HepG2 (cell line): ENCODE data around the gene VEZT. TPM values are rescaled to one million over a fixed set of nuclear protein-coding genes. Genes with fewer than 3 reads are reported as not detected.

Experiments
- ATAC-seq: fragments of 200-7000 bp; cut with Tn5 transposase; 3 replicates; pipeline ENCODE4 v1.9.1; 2020; ENCODE audit warnings: mild to moderate bottlenecking, moderate library complexity
- BruUV-seq: library from RNA; stranded (reverse); fragments of 400-500 nt; replicated peaks from 2 replicates; lab custom pipeline; 2021; lab: Mats Ljungman, UMichigan
- CTCF ChIA-PET: fragments of 300-600 bp; formaldehyde crosslinking; extraction: SDS; loops from one replicate; lab custom pipeline; 2021; ENCODE audit warnings: low total read pairs, inconsistent platforms, low intra/inter-chr PET ratio; lab: Yijun Ruan, JAX
- POLR2A ChIA-PET: fragments of 350-600 bp; sonication (Branson Sonifier 250); formaldehyde crosslinking; loops from one replicate; lab custom pipeline; 2020; ENCODE audit warnings: antibody characterized with exemption, inconsistent platforms; lab: Yijun Ruan, JAX
- DNase-seq: peaks from one replicate; pipeline ENCODE4 v3.0.0-alpha.2; 2015; ENCODE audit warnings: low spot score
- FAIRE-seq: peaks from 3 replicates; lab custom pipeline; 2011; peaks lifted over from hg19 to GRCh38; lab: Jason Lieb, UNC
- H2AFZ ChIP-seq: one replicate; pipeline ENCODE4 v1.6.1; 2011; ENCODE audit warnings: low read length, inconsistent platforms
- H3K27ac ChIP-seq: fragments of 300-600 bp; 3 replicates; pipeline ENCODE4 v1.8.0; 2011; ENCODE audit warnings: mixed run types, mild to moderate bottlenecking, mixed read lengths, low read length, inconsistent platforms; ENCODE audit not compliant: insufficient read depth; ENCODE audit errors: extremely low read length
- H3K27me3 ChIP-seq, 2 experiments: fragments of 200-600 bp in 1 of 2; 2 replicates in 1 of 2; 3 replicates in 1 of 2; pipeline versions ENCODE4 v1.6.0 to v1.8.0; 2011; ENCODE audit warnings: low read length in 2 of 2, mild to moderate bottlenecking in 2 of 2, moderate library complexity in 2 of 2, inconsistent platforms in 1 of 2; ENCODE audit not compliant: insufficient read depth in 2 of 2, control insufficient read depth in 1 of 2
- H3K36me3 ChIP-seq, 2 experiments: fragments of 200-600 bp in 1 of 2; replicated peaks in 1 of 2; 2 replicates in 1 of 2; 3 replicates in 1 of 2; pipeline versions ENCODE4 v1.5.1 to v1.8.0; 2011; ENCODE audit warnings: low read length in 2 of 2, inconsistent platforms in 1 of 2; ENCODE audit not compliant: insufficient read depth in 2 of 2, control insufficient read depth in 1 of 2
- H3K4me1 ChIP-seq: 2 replicates; pipeline ENCODE4 v1.5.1; 2012; ENCODE audit warnings: low read length, inconsistent platforms; ENCODE audit not compliant: insufficient read depth
- H3K4me2 ChIP-seq: 2 replicates; pipeline ENCODE4 v1.6.0; 2011; ENCODE audit warnings: low read depth, low read length, inconsistent platforms
- H3K4me3 ChIP-seq, 3 experiments: fragments of 200-600 bp in 1 of 3; sonication (generic), shearing (Covaris generic) in 1 of 3; replicated peaks in 1 of 3; 2 replicates each; pipeline ENCODE4 v1.5.1; 2011 to 2016; ENCODE audit warnings: low read length in 3 of 3, inconsistent platforms in 2 of 3, low read depth in 2 of 3, mild to moderate bottlenecking in 2 of 3, control low read depth in 1 of 3, mixed read lengths in 1 of 3; ENCODE audit not compliant: insufficient read depth in 1 of 3
- H3K79me2 ChIP-seq: one replicate; pipeline ENCODE4 v1.6.1; 2011; ENCODE audit warnings: low read length, inconsistent platforms; ENCODE audit not compliant: insufficient read depth
- H3K9ac ChIP-seq: 2 replicates; pipeline ENCODE4 v1.6.0; 2011; ENCODE audit warnings: mild to moderate bottlenecking, low read depth, low read length, inconsistent platforms; ENCODE audit not compliant: insufficient read depth
- H3K9me3 ChIP-seq: 2 replicates; pipeline ENCODE4 v1.5.1; 2012; ENCODE audit warnings: mild to moderate bottlenecking, low read length
- H4K20me1 ChIP-seq: 2 replicates; pipeline ENCODE4 v1.6.0; 2011; ENCODE audit warnings: inconsistent platforms, mild to moderate bottlenecking, low read length, moderate library complexity; ENCODE audit not compliant: insufficient read depth
- ETV5 ChIP-seq: IDR thresholded peaks from 2 replicates; pipeline ENCODE4 v1.6.1; 2018; ENCODE audit warnings: missing biosample characterization, missing genetic modification reagents, inconsistent platforms, borderline replicate concordance
- FOXA3 ChIP-seq: IDR thresholded peaks from 2 replicates; pipeline ENCODE4 v1.6.1; 2016; ENCODE audit warnings: missing genetic modification reagents, missing compliant biosample characterization
- FOXP1 ChIP-seq, 2 experiments: fragments of 450-650 bp in 1 of 2; IDR thresholded peaks; 2 replicates each; pipeline ENCODE4 v1.6.1; 2017 to 2018; ENCODE audit warnings: antibody characterized with exemption in 1 of 2
- HDAC1 ChIP-seq: sonication (generic); formaldehyde crosslinking; IDR thresholded peaks from 2 replicates; pipeline ENCODE4 v1.5.1; 2020; ENCODE audit warnings: mild to moderate bottlenecking, missing genetic modification reagents
- HMG20A ChIP-seq: IDR thresholded peaks from 2 replicates; pipeline ENCODE4 v1.6.1; 2016; ENCODE audit warnings: borderline replicate concordance
- HNRNPH1 ChIP-seq: fragments of 200-400 bp; formaldehyde crosslinking; optimal IDR thresholded peaks from 2 replicates; pipeline ENCODE3; 2017; ENCODE audit warnings: mild to moderate bottlenecking, low read depth, low read length
- MIER3 ChIP-seq: IDR thresholded peaks from 2 replicates; pipeline ENCODE4 v1.6.1; 2016; ENCODE audit warnings: missing compliant biosample characterization, borderline replicate concordance
- TGIF2 ChIP-seq: IDR thresholded peaks from 2 replicates; pipeline ENCODE4 v1.6.1; 2016; ENCODE audit warnings: control low read depth, missing compliant biosample characterization
- ZEB1 ChIP-seq: IDR thresholded peaks from 2 replicates; pipeline ENCODE4 v1.6.1; 2012; ENCODE audit warnings: mild to moderate bottlenecking, low read depth, inconsistent platforms; ENCODE audit not compliant: insufficient replicate concordance
- ZNF207 ChIP-seq: fragments of 450-650 bp; IDR thresholded peaks from 2 replicates; pipeline ENCODE4 v1.6.1; 2016; ENCODE audit warnings: antibody characterized with exemption, borderline replicate concordance
- ZNF335 ChIP-seq: sonication (generic); formaldehyde crosslinking; IDR thresholded peaks from 2 replicates; pipeline ENCODE4 v1.4.0; 2020; ENCODE audit warnings: missing genetic modification reagents
- ZNF441 ChIP-seq: sonication (generic); formaldehyde crosslinking; IDR thresholded peaks from 2 replicates; pipeline ENCODE4 v1.7.0; 2021; ENCODE audit warnings: missing genetic modification reagents, borderline replicate concordance
- WGBS: methylation state at CpG from one replicate; pipeline ENCODE4 v1.1.6; 2017; ENCODE audit warnings: low lambda C conversion rate; 5-methylcytosine and 5-hydroxymethylcytosine counted together
- in situ Hi-C: cut with HindIII; loops from 2 replicates; pipeline ENCODE4 v1.10.0; 2017; ENCODE audit warnings: low pct_unique_long_range_greater_than_20kb; ENCODE audit not compliant: extremely low pct_ligation_motif_present
- intact Hi-C: fragments of 100-400 bp; cut with micrococcal nuclease; formaldehyde crosslinking; loops from one replicate; pipeline ENCODE4 v1.10.0; 2022; ENCODE audit not compliant: unreplicated experiment
- polyA plus RNA-seq, 8 experiments: library from polyadenylated mRNA; depleted of rRNA in 3 of 8; stranded (reverse) in 7 of 8; unstranded in 1 of 8; fragments of >200 nt; fragmentation: Illumina TruSeq in 4 of 8; extraction: Trizol in 4 of 8; gene quantifications; 2 replicates each; pipeline versions ENCODE4 v1.2.1 to v1.2.3, GENCODE V29; 2011 to 2016; ENCODE audit warnings: low read depth in 4 of 8, missing spikeins in 1 of 8, mixed read lengths in 1 of 8; ENCODE audit not compliant: insufficient read depth in 1 of 8
- total RNA-seq, 5 experiments: library from RNA; depleted of rRNA; stranded (reverse); fragments of >200 nt; fragmentation: Illumina TruSeq; extraction: Trizol; gene quantifications; 2 replicates each; pipeline ENCODE4 v1.2.3, GENCODE V29; 2016; ENCODE audit warnings: low read depth in 1 of 5
- TF ChIP-seq, protein P1 (sequence below): sonication (generic); formaldehyde crosslinking; IDR thresholded peaks from 2 replicates; pipeline ENCODE4 v1.4.0; 2020; ENCODE audit warnings: mild to moderate bottlenecking, missing genetic modification reagents
- TF ChIP-seq, protein P2 (sequence below): sonication (generic); formaldehyde crosslinking; IDR thresholded peaks from 2 replicates; pipeline ENCODE4 v1.5.0; 2020; ENCODE audit warnings: missing genetic modification reagents
- TF ChIP-seq, protein P3 (sequence below): sonication (generic); formaldehyde crosslinking; IDR thresholded peaks from 2 replicates; pipeline ENCODE4 v1.4.0; 2020; ENCODE audit warnings: missing genetic modification reagents

Gene VEZT
- total and polyA plus RNA-seq, 2 of the 13 experiments (the other 11 are each of a cell fraction or from before 2014, with no cell fraction given), result 35.5 to 51.6 TPM

DNA sequence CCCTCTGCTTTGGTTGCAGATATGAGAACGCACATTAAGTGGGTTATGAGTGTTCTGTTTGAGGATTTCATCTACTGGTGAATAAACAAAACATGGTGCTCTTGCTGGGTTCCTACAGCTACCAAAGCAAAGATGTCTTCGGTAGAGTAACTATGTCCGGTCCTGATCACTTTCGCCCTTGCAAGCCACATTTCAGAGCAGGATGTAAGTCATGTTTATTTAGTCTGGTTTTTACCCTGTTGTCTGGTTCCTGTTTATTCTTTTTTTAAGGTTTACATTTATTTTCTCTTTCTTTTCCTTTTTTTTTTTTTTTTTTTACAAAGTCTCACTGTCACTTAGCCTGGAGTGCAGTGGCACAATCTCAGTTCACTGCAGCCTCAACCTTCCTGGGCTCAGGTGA, 99.2 kb downstream of the VEZT start:
- CTCF ChIA-PET, result no interaction called here
- 45% methylated on average over 4 of the region's 4 CpGs for WGBS

DNA sequence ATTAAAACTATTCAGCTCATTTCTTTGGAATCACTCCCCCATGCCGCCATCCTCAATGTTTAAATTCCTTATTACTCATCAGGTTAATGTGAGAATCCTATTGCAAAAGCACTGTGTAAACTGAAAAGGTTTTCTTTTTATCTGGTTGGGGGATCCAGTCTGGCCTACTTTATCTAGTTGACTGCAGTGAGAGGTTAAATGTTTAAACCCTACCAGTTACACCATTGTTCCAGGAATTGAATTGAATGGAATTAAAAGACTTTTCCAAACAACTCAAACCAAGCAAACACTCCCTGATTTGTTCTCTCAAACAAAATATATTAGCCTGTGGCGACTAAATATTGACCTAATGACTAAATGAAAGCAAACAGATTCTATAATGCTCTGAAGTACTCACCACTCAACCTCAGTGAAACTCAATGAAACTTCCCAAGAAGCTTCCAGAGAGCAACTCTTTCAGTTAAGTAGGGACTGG, 100.5 kb downstream of the VEZT start:
- DNase-seq (peak; percentile 98), FAIRE-seq (peak; percentile 92), ATAC-seq (peak; percentile 95)
- no peaks in the 10 kb centered on the region for H3K36me3 ChIP-seq
- ChIA-PET POLR2A (interaction anchor here (0.6 to 1.4 kb wide), 4 partner anchors 19 to 1758 kb away, joined by 3 to 6 read pairs (median 4); partner anchors contain the start of genes FGD6, NR2C1 and VEZT), CTCF (no interaction called here)
- no TSS peak for BruUV-seq
- peak overlapping the region; percentile 21 for H3K27ac ChIP-seq
- H3K4me3 ChIP-seq, result no peak overlapping the region
- WGBS, result 0% methylated on average over 2 of the region's 2 CpGs
- peaks cover 48% of the 10 kb centered on the region for H3K4me1 ChIP-seq
- H3K9ac ChIP-seq, result no peak overlapping the region
- H3K27me3 ChIP-seq, result peaks cover 0 to 31% of the 10 kb centered on the region in 2 experiments; a peak in 2 of 5 replicates
- H2AFZ ChIP-seq, result no peak overlapping the region
- in situ Hi-C loops, result no loop called here
- H3K4me2 ChIP-seq, result peak overlapping the region; percentile 41; the same call in 1 of the 2 replicates
- H3K79me2 ChIP-seq, result no peaks in the 10 kb centered on the region
- H3K9me3 ChIP-seq, result no peaks in the 10 kb centered on the region
- no peaks in the 10 kb centered on the region for H4K20me1 ChIP-seq
- intact Hi-C loops, result loop anchor here (1.0 to 2.0 kb wide), 2 partner anchors 19 to 101 kb away; partner anchors contain the start of genes FGD6 and VEZT
- no peak for TF ChIP-seq TGIF2
- TF ChIP-seq MIER3 (CRISPR knock-in tag), result peak; percentile 67; the same call in 1 of the 2 replicates
- TF ChIP-seq, protein P1, sequence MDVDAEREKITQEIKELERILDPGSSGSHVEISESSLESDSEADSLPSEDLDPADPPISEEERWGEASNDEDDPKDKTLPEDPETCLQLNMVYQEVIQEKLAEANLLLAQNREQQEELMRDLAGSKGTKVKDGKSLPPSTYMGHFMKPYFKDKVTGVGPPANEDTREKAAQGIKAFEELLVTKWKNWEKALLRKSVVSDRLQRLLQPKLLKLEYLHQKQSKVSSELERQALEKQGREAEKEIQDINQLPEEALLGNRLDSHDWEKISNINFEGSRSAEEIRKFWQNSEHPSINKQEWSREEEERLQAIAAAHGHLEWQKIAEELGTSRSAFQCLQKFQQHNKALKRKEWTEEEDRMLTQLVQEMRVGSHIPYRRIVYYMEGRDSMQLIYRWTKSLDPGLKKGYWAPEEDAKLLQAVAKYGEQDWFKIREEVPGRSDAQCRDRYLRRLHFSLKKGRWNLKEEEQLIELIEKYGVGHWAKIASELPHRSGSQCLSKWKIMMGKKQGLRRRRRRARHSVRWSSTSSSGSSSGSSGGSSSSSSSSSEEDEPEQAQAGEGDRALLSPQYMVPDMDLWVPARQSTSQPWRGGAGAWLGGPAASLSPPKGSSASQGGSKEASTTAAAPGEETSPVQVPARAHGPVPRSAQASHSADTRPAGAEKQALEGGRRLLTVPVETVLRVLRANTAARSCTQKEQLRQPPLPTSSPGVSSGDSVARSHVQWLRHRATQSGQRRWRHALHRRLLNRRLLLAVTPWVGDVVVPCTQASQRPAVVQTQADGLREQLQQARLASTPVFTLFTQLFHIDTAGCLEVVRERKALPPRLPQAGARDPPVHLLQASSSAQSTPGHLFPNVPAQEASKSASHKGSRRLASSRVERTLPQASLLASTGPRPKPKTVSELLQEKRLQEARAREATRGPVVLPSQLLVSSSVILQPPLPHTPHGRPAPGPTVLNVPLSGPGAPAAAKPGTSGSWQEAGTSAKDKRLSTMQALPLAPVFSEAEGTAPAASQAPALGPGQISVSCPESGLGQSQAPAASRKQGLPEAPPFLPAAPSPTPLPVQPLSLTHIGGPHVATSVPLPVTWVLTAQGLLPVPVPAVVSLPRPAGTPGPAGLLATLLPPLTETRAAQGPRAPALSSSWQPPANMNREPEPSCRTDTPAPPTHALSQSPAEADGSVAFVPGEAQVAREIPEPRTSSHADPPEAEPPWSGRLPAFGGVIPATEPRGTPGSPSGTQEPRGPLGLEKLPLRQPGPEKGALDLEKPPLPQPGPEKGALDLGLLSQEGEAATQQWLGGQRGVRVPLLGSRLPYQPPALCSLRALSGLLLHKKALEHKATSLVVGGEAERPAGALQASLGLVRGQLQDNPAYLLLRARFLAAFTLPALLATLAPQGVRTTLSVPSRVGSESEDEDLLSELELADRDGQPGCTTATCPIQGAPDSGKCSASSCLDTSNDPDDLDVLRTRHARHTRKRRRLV (CRISPR knock-in tag), result no peak
- TF ChIP-seq, protein P2, sequence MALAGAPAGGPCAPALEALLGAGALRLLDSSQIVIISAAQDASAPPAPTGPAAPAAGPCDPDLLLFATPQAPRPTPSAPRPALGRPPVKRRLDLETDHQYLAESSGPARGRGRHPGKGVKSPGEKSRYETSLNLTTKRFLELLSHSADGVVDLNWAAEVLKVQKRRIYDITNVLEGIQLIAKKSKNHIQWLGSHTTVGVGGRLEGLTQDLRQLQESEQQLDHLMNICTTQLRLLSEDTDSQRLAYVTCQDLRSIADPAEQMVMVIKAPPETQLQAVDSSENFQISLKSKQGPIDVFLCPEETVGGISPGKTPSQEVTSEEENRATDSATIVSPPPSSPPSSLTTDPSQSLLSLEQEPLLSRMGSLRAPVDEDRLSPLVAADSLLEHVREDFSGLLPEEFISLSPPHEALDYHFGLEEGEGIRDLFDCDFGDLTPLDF (CRISPR knock-in tag), result no peak
- TF ChIP-seq HDAC1 (CRISPR knock-in tag), result peak; percentile 71

More for the DNA sequence above, 99.2 kb downstream of the VEZT start:
- Histone ChIP-seq H3K27me3 (peaks cover 0 to 31% of the 10 kb centered on the region in 2 experiments; a peak in 2 of 5 replicates), H4K20me1 (no peaks in the 10 kb centered on the region), H2AFZ (no peak overlapping the region), H3K4me2 (peak overlapping the region; percentile 10; the same call in 1 of the 2 replicates), H3K4me1 (peaks cover 44% of the 10 kb centered on the region), H3K27ac (no peak overlapping the region), H3K79me2 (no peaks in the 10 kb centered on the region), H3K9me3 (no peaks in the 10 kb centered on the region), H3K36me3 (no peaks in the 10 kb centered on the region), H3K4me3 (no peak overlapping the region), H3K9ac (no peak overlapping the region)
- in situ Hi-C loops (no loop called here), intact Hi-C loops (no loop called here)
- DNase-seq (peak; percentile 38), FAIRE-seq (no peak), ATAC-seq (no peak)
- no TSS peak for BruUV-seq
- TF ChIP-seq HMG20A (peak; percentile 39; the same call in 1 of the 2 replicates), FOXP1 (IDR thresholded peaks at IDR 0.05) (no peak), FOXP1 (CRISPR knock-in tag; IDR thresholded peaks at IDR 0.05) (peak; percentile 52), ZNF441 (CRISPR knock-in tag) (no peak), HNRNPH1 (no peak), FOXA3 (0 out of 2 replicates have a peak, but pooled peaks have one; percentile 11), ZEB1 (no peak), ZNF207 (no peak), ETV5 (peak; percentile 42; the same call in 1 of the 2 replicates), ZNF335 (CRISPR knock-in tag) (0 out of 2 replicates have a peak, but pooled peaks have one; percentile 26)
- TF ChIP-seq, protein P3, sequence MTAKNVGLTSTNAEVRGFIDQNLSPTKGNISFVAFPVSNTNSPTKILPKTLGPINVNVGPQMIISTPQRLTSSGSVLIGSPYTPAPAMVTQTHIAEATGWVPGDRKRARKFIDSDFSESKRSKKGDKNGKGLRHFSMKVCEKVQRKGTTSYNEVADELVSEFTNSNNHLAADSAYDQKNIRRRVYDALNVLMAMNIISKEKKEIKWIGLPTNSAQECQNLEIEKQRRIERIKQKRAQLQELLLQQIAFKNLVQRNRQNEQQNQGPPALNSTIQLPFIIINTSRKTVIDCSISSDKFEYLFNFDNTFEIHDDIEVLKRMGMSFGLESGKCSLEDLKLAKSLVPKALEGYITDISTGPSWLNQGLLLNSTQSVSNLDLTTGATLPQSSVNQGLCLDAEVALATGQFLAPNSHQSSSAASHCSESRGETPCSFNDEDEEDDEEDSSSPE, result no peak
- POLR2A ChIA-PET, result no interaction called here
